PC-9 (cell line): ENCODE data around the gene SOX10. TPM values are rescaled to one million over a fixed set of nuclear protein-coding genes. Genes with fewer than 3 reads are reported as not detected.
"Not testable (repeated sequence)": the region's sequence is repeated elsewhere in the genome, so short reads cannot be mapped to it uniquely, and the experiment has no call there.

Experiments
- BruUV-seq: library from RNA; stranded (reverse); fragments of 400-500 nt; replicated peaks from 2 replicates; lab custom pipeline; 2021; lab: Mats Ljungman, UMichigan
- CTCF ChIA-PET: fragments of 300-600 bp; sonication (Branson Sonifier 250); formaldehyde crosslinking; loops from one replicate; lab custom pipeline; 2022; ENCODE audit warnings: antibody characterized with exemption; lab: Charles Lee
- POLR2A ChIA-PET: fragments of 300-600 bp; sonication (Branson Sonifier 250); formaldehyde crosslinking; loops from one replicate; lab custom pipeline; 2022; ENCODE audit warnings: antibody characterized with exemption; ENCODE audit not compliant: unreplicated experiment; lab: Charles Lee
- DNase-seq, 2 experiments: peaks; one replicate each; pipeline versions ENCODE4 v3.0.0 to v3.0.0-alpha.2; 2015 to 2022; ENCODE audit warnings: mixed read lengths in 1 of 2
- H2AFZ ChIP-seq: fragments of 200-600 bp; sonication (generic); 2 replicates; pipeline ENCODE4 v1.8.1; 2017; ENCODE audit warnings: antibody characterized with exemption
- H3F3A ChIP-seq: fragments of 200-600 bp; sonication (generic); 2 replicates; pipeline ENCODE4 v1.8.1; 2017; ENCODE audit warnings: antibody characterized with exemption, mild to moderate bottlenecking, low read depth; ENCODE audit not compliant: insufficient read depth
- H3K27ac ChIP-seq: fragments of 200-600 bp; sonication (generic); 2 replicates; pipeline ENCODE4 v1.6.1; 2016; ENCODE audit warnings: mixed run types
- H3K27me3 ChIP-seq: fragments of 200-600 bp; sonication (generic); 2 replicates; pipeline ENCODE4 v1.6.1; 2016; ENCODE audit warnings: low read depth, mixed run types; ENCODE audit not compliant: insufficient read depth
- H3K36me3 ChIP-seq: fragments of 200-600 bp; sonication (generic); 2 replicates; pipeline ENCODE4 v1.6.1; 2016; ENCODE audit warnings: low read depth, mixed run types
- H3K4me1 ChIP-seq: fragments of 200-600 bp; sonication (generic); replicated peaks from 2 replicates; pipeline ENCODE4 v1.6.1; 2016; ENCODE audit warnings: mixed run types; ENCODE audit not compliant: insufficient read depth
- H3K4me2 ChIP-seq: fragments of 200-600 bp; sonication (generic); 2 replicates; pipeline ENCODE4 v1.6.1; 2017; ENCODE audit warnings: mixed run types
- H3K4me3 ChIP-seq: fragments of 200-600 bp; sonication (generic); 2 replicates; pipeline ENCODE4 v1.6.1; 2016; ENCODE audit warnings: mixed run types
- H3K79me2 ChIP-seq: fragments of 200-600 bp; sonication (generic); 2 replicates; pipeline ENCODE4 v1.6.1; 2017; ENCODE audit warnings: low read depth, mixed run types
- H3K9me2 ChIP-seq: fragments of 200-600 bp; sonication (generic); 2 replicates; pipeline ENCODE4 v1.8.1; 2017; ENCODE audit warnings: mild to moderate bottlenecking; ENCODE audit not compliant: insufficient read depth
- H3K9me3 ChIP-seq: fragments of 200-600 bp; sonication (generic); 2 replicates; pipeline ENCODE4 v1.8.1; 2016; ENCODE audit warnings: low read depth; ENCODE audit not compliant: insufficient read depth
- H4K20me1 ChIP-seq: fragments of 200-600 bp; sonication (generic); 2 replicates; pipeline ENCODE4 v1.8.1; 2017; ENCODE audit not compliant: insufficient read depth
- CTCF ChIP-seq: fragments of 200-600 bp; sonication (generic); conservative IDR thresholded peaks from 2 replicates; pipeline ENCODE4 v1.6.1; 2017; ENCODE audit warnings: mixed run types, antibody characterized with exemption, mild to moderate bottlenecking, moderate library complexity
- EZH2 ChIP-seq: fragments of 200-600 bp; sonication (generic); IDR thresholded peaks from 2 replicates; pipeline ENCODE4 v1.8.0; 2017; ENCODE audit warnings: antibody characterized with exemption, low read depth
- intact Hi-C: fragments of 100-400 bp; cut with micrococcal nuclease; formaldehyde crosslinking; loops from one replicate; pipeline ENCODE4 v1.10.0; 2022; ENCODE audit not compliant: unreplicated experiment
- total RNA-seq: library from RNA; stranded (reverse); gene quantifications from 2 replicates; pipeline ENCODE4 v1.2.3, GENCODE V29; 2021

Gene SOX10
- total RNA-seq, 1 experiment from 2014 or later, result not detected

- peaks cover 24% of the 10 kb centered on the region for H3K36me3 ChIP-seq
- POLR2A ChIA-PET, result interaction anchor here (0.6 to 0.7 kb wide), 4 partner anchors 88 to 400 kb away, joined by 4 to 11 read pairs (median 4); no protein-coding TSS in a partner anchor
Observed at GRCh38 chr22:37954686-37955085, 29.7 kb downstream of the SOX10 start.

GRCh38 chr22:37953437-37954179, 30.7 kb downstream of the SOX10 start, which contains the start of the genes C22orf23 and POLR2F:
Gene C22orf23 (minus strand): TSS chr22:37953601. CDS start chr22:37953149, 452 bp downstream.
Gene POLR2F (plus strand): TSS chr22:37953699. CDS start chr22:37953788, 89 bp downstream.
- ChIA-PET POLR2A (interaction anchor here (0.5 to 0.9 kb wide), 8 partner anchors 9 to 295 kb away, joined by 3 to 17 read pairs (median 3); partner anchors contain the start of genes BAIAP2L2 and GCAT), CTCF (interaction anchor here (0.6 to 2.3 kb wide), 7 partner anchors 12 to 345 kb away, joined by 3 to 20 read pairs (median 8); partner anchors contain the start of gene GGA1)
- H3K9me2 ChIP-seq, result no peaks in the 10 kb centered on the region
- H3K27me3 ChIP-seq, result no peaks in the 10 kb centered on the region
- intact Hi-C loops, result loop anchor here (1.0 to 5.0 kb wide), 2 partner anchors 66 to 111 kb away; partner anchors contain the start of gene ANKRD54
- H3K36me3 ChIP-seq, result peaks cover 14% of the 10 kb centered on the region
- peak within 1 kb of the TSS; percentile 97 for H2AFZ ChIP-seq
- H4K20me1 ChIP-seq, result no peaks in the 10 kb centered on the region; the same call in 1 of the 2 replicates
- peaks cover 24% of the 10 kb centered on the region for H3F3A ChIP-seq
- H3K9me3 ChIP-seq, result no peaks in the 10 kb centered on the region
- no TSS peak for BruUV-seq
- H3K27ac ChIP-seq, result peak within 1 kb of the TSS; percentile 1; the same call in 1 of the 2 replicates
- peaks cover 18% of the 10 kb centered on the region for H3K4me1 ChIP-seq
- peaks cover 35% of the 10 kb centered on the region for H3K79me2 ChIP-seq
- peak within 1 kb of the TSS; percentile 68 for H3K4me3 ChIP-seq
- peak within 1 kb of the TSS; percentile 89 for H3K4me2 ChIP-seq
- TF ChIP-seq CTCF (no peak), EZH2 (no peak)
- peak; percentile 91 to 96 for DNase-seq

More at GRCh38 chr22:37954686-37955085, 29.7 kb downstream of the SOX10 start:
- no peaks in the 10 kb centered on the region; the same call in 1 of the 2 replicates for H4K20me1 ChIP-seq
- no peaks in the 10 kb centered on the region for H3K9me2 ChIP-seq
- H3K4me3 ChIP-seq, result peak overlapping the region; percentile 68
- no peak for DNase-seq
- peaks cover 18% of the 10 kb centered on the region for H3K4me1 ChIP-seq
- H3K9me3 ChIP-seq, result no peaks in the 10 kb centered on the region
- H3K4me2 ChIP-seq, result peak overlapping the region; percentile 89
- H3F3A ChIP-seq, result peaks cover 18% of the 10 kb centered on the region
- peaks cover 35% of the 10 kb centered on the region for H3K79me2 ChIP-seq
- TF ChIP-seq CTCF (no peak), EZH2 (no peak)
- no TSS peak for BruUV-seq
- no peaks in the 10 kb centered on the region for H3K27me3 ChIP-seq
- CTCF ChIA-PET, result interaction anchor here (0.6 to 2.3 kb wide), 5 partner anchors 11 to 312 kb away, joined by 8 to 20 read pairs (median 12); no protein-coding TSS in a partner anchor
- no peak overlapping the region for H2AFZ ChIP-seq
- H3K27ac ChIP-seq, result no peak overlapping the region
- intact Hi-C loops, result loop anchor here (5.0 kb wide), 1 partner anchor 112 kb away; the partner anchor contains the start of gene ANKRD54

GRCh38 chr22:37953062-37953436, 31.3 kb downstream of the SOX10 start:
- Histone ChIP-seq H3K79me2 (peaks cover 35% of the 10 kb centered on the region), H3K9me2 (no peaks in the 10 kb centered on the region), H3K9me3 (no peaks in the 10 kb centered on the region), H3K27me3 (no peaks in the 10 kb centered on the region), H3K36me3 (peaks cover 12% of the 10 kb centered on the region), H2AFZ (peak overlapping the region; percentile 97), H3K27ac (0 out of 2 replicates have a peak overlapping the region, but pooled peaks have one; percentile 1), H3K4me2 (peak overlapping the region; percentile 89), H3K4me3 (peak overlapping the region; percentile 68), H3K4me1 (peaks cover 18% of the 10 kb centered on the region), H4K20me1 (no peaks in the 10 kb centered on the region), H3F3A (peaks cover 30% of the 10 kb centered on the region)
- intact Hi-C loops, result loop anchor here (1.0 to 5.0 kb wide), 2 partner anchors 66 to 111 kb away; partner anchors contain the start of gene ANKRD54
- TSS peak; percentile 82 for BruUV-seq
- DNase-seq, result peak in 1 of 2 experiments; percentile 37
- TF ChIP-seq CTCF, result no peak
- TF ChIP-seq EZH2, result no peak
- ChIA-PET POLR2A (interaction anchor here (0.5 to 0.9 kb wide), 3 partner anchors 43 to 295 kb away, joined by 3 to 4 read pairs (median 3); no protein-coding TSS in a partner anchor), CTCF (interaction anchor here (1.0 to 2.3 kb wide), 4 partner anchors 20 to 345 kb away, joined by 3 to 20 read pairs (median 8); partner anchors contain the start of gene GGA1)

- H3K79me2 ChIP-seq, result peaks cover 35% of the 10 kb centered on the region
- peaks cover 34% of the 10 kb centered on the region for H3F3A ChIP-seq
- H3K27ac ChIP-seq, H3K9me3 ChIP-seq, H3K9me2 ChIP-seq, H4K20me1 ChIP-seq, POLR2A ChIA-PET, H3K27me3 ChIP-seq, BruUV-seq: not testable (repeated sequence)
- CTCF ChIA-PET, result interaction anchor here (0.5 kb wide), 1 partner anchor 80 kb away, joined by 4 read pairs; no protein-coding TSS in a partner anchor
- H3K4me2 ChIP-seq, result peak overlapping the region; percentile 89
- peaks cover 18% of the 10 kb centered on the region for H3K4me1 ChIP-seq
- peak overlapping the region; percentile 97 for H2AFZ ChIP-seq
- intact Hi-C loops, result loop anchor here (1.0 to 5.0 kb wide), 2 partner anchors 65 to 110 kb away; partner anchors contain the start of gene ANKRD54
- peak in 1 of 2 experiments; percentile 23 for DNase-seq
- H3K36me3 ChIP-seq, result peaks cover 10% of the 10 kb centered on the region
- H3K4me3 ChIP-seq, result peak overlapping the region; percentile 68
Observed at GRCh38 chr22:37952629-37953028, 31.7 kb downstream of the SOX10 start.
